ENCODE results near the gene KCNMB4.

The KCNMB4 gene

DNA sequence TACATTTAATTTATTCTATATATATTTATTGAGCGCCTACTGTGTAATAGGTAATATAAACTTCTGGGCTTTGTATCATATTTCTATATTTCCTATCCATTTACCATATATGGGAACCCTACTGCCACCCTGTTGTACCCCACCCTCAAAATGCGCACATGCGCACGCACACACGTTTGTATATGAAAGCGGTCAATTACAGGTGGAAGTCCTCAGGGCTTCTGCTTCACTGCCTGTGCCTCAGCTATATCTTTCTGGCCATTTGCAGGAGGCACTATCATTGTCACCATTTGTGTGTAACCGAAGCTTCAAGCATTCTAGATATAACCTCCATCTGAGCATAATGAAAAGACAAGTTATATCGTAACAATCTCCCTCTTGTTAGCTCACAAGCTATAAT is 31.3 kb upstream of the KCNMB4 start:
- no peak overlapping the region for H2AK5ac ChIP-seq (ENCODE audit: low read length)
- H3K23ac ChIP-seq (ENCODE audit: low read length) = no peak overlapping the region
- H3K9ac ChIP-seq (ENCODE audit: low read length) = no peak overlapping the region
- H3K4me2 ChIP-seq (ENCODE audit: low read length) = no peak overlapping the region
- H3K4ac ChIP-seq (ENCODE audit: low read depth, low read length) = no peak overlapping the region
- H3K4me1 ChIP-seq (ENCODE audit: control insufficient read depth in 1 of 2, insufficient read depth in 2 of 2, low read length in 2 of 2) = no peaks in the 10 kb centered on the region
- H3K79me1 ChIP-seq (ENCODE audit: low read length) = no peaks in the 10 kb centered on the region
- no peak overlapping the region for H2BK12ac ChIP-seq (ENCODE audit: low read length)
- no peak overlapping the region for H3K27ac ChIP-seq (ENCODE audit: low read depth, low read length)
- no peak overlapping the region for H2BK5ac ChIP-seq (ENCODE audit: low read depth, low read length, poor library complexity)
- no peaks in the 10 kb centered on the region for H3K79me2 ChIP-seq (ENCODE audit: control insufficient read depth, insufficient read depth, low read length, poor library complexity)
- peaks cover 0 to 3% of the 10 kb centered on the region in 2 experiments for H3K36me3 ChIP-seq (ENCODE audit: control insufficient read depth in 1 of 2, insufficient read depth in 2 of 2, low read length in 2 of 2)
- no CpG with 5 or more reads among the region's 8 CpGs for WGBS (ENCODE audit: extremely low coverage, insufficient coverage, insufficient read length)
- H3K27me3 ChIP-seq (ENCODE audit: insufficient read depth, low read length) = no peaks in the 10 kb centered on the region
- H2BK120ac ChIP-seq (ENCODE audit: insufficient read depth, low read length, poor library complexity) = no peak overlapping the region
- no peak overlapping the region for H3K14ac ChIP-seq (ENCODE audit: low read length)
- H3K4me3 ChIP-seq (ENCODE audit: low read depth, low read length) = no peak overlapping the region
- no peak overlapping the region for H2AFZ ChIP-seq (ENCODE audit: insufficient read depth, low read length, poor library complexity)
- H4K12ac ChIP-seq (ENCODE audit: low read depth, low read length) = no peak overlapping the region
- H4K91ac ChIP-seq (ENCODE audit: low read depth, low read length) = no peak overlapping the region
- no peak overlapping the region for H4K8ac ChIP-seq (ENCODE audit: low read depth, low read length)
- H3K9me3 ChIP-seq (ENCODE audit: insufficient read depth, low read depth, low read length) = no peaks in the 10 kb centered on the region
- no peak overlapping the region for H3K18ac ChIP-seq (ENCODE audit: low read length)
- DNase-seq = no peak

DNA sequence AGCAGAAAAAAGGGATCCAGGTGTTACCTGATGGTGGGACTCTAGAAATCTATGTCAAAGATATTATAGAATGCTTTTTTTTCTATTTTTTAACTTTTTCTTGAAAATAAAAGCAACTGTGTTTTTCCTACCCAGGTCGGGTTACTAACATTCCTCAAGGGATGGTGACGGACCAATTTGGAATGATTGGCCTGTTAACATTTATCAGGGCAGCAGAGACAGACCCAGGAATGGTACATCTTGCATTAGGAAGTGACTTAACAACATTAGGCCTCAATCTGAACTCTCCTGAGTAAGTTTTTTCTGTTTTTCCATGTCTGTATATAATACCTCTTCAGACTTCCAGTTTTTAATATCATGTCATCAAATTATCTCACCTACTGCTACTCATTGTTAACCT is 27.6 kb upstream of the KCNMB4 start:
- Histone ChIP-seq H3K79me2 (ENCODE audit: control insufficient read depth, insufficient read depth, low read length, poor library complexity) (no peaks in the 10 kb centered on the region), H3K4me3 (ENCODE audit: low read depth, low read length) (no peak overlapping the region), H2AFZ (ENCODE audit: insufficient read depth, low read length, poor library complexity) (no peak overlapping the region), H3K18ac (ENCODE audit: low read length) (no peak overlapping the region), H3K9ac (ENCODE audit: low read length) (no peak overlapping the region), H3K27ac (ENCODE audit: low read depth, low read length) (no peak overlapping the region), H2AK5ac (ENCODE audit: low read length) (no peak overlapping the region), H3K14ac (ENCODE audit: low read length) (no peak overlapping the region), H3K4ac (ENCODE audit: low read depth, low read length) (no peak overlapping the region), H3K27me3 (ENCODE audit: insufficient read depth, low read length) (no peaks in the 10 kb centered on the region), H3K4me2 (ENCODE audit: low read length) (no peak overlapping the region), H2BK5ac (ENCODE audit: low read depth, low read length, poor library complexity) (no peak overlapping the region), H3K23ac (ENCODE audit: low read length) (no peak overlapping the region), H3K79me1 (ENCODE audit: low read length) (no peaks in the 10 kb centered on the region), H3K9me3 (ENCODE audit: insufficient read depth, low read depth, low read length) (no peaks in the 10 kb centered on the region), H3K36me3 (ENCODE audit: control insufficient read depth in 1 of 2, insufficient read depth in 2 of 2, low read length in 2 of 2) (peaks cover 4 to 11% of the 10 kb centered on the region in 2 experiments), H2BK12ac (ENCODE audit: low read length) (no peak overlapping the region), H4K91ac (ENCODE audit: low read depth, low read length) (no peak overlapping the region), H4K12ac (ENCODE audit: low read depth, low read length) (no peak overlapping the region), H3K4me1 (ENCODE audit: control insufficient read depth in 1 of 2, insufficient read depth in 2 of 2, low read length in 2 of 2) (no peaks in the 10 kb centered on the region), H2BK120ac (ENCODE audit: insufficient read depth, low read length, poor library complexity) (no peak overlapping the region), H4K8ac (ENCODE audit: low read depth, low read length) (no peak overlapping the region)
- no CpG with 5 or more reads among the region's 2 CpGs for WGBS (ENCODE audit: extremely low coverage, insufficient coverage, insufficient read length)
- peak; percentile 48 to 83 for DNase-seq

DNA sequence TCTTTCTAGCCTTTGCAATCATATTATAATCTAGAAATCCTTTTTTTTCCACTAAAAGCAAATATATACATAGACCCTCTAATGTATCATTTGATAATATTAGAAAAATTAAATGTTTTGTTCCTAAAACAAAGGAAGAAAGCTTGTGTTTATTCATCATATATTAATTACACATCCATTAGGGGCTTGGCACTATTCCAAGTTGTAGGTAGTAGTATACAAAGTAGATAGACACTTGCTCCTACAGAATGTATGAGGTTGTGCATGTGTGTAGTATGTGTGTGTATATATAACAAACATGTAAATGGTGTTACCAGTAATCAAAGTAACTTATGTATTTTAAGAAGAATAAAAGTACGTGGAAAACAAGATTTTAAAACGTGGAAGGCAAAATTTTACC is 15.0 kb upstream of the KCNMB4 start:
- Histone ChIP-seq H3K18ac (ENCODE audit: low read length) (no peak overlapping the region), H4K91ac (ENCODE audit: low read depth, low read length) (no peak overlapping the region), H4K12ac (ENCODE audit: low read depth, low read length) (no peak overlapping the region), H2AK5ac (ENCODE audit: low read length) (no peak overlapping the region), H3K4me3 (ENCODE audit: low read depth, low read length) (no peak overlapping the region), H3K79me1 (ENCODE audit: low read length) (no peaks in the 10 kb centered on the region), H3K9me3 (ENCODE audit: insufficient read depth, low read depth, low read length) (no peaks in the 10 kb centered on the region), H4K8ac (ENCODE audit: low read depth, low read length) (no peak overlapping the region), H3K4ac (ENCODE audit: low read depth, low read length) (no peak overlapping the region), H3K27me3 (ENCODE audit: insufficient read depth, low read length) (no peaks in the 10 kb centered on the region), H3K27ac (ENCODE audit: low read depth, low read length) (no peak overlapping the region), H3K4me1 (ENCODE audit: control insufficient read depth in 1 of 2, insufficient read depth in 2 of 2, low read length in 2 of 2) (no peaks in the 10 kb centered on the region), H2BK5ac (ENCODE audit: low read depth, low read length, poor library complexity) (no peak overlapping the region), H3K79me2 (ENCODE audit: control insufficient read depth, insufficient read depth, low read length, poor library complexity) (no peaks in the 10 kb centered on the region), H3K14ac (ENCODE audit: low read length) (no peak overlapping the region), H3K4me2 (ENCODE audit: low read length) (no peak overlapping the region), H2BK12ac (ENCODE audit: low read length) (no peak overlapping the region), H3K23ac (ENCODE audit: low read length) (no peak overlapping the region), H3K9ac (ENCODE audit: low read length) (no peak overlapping the region), H2AFZ (ENCODE audit: insufficient read depth, low read length, poor library complexity) (no peak overlapping the region), H3K36me3 (ENCODE audit: control insufficient read depth in 1 of 2, insufficient read depth in 2 of 2, low read length in 2 of 2) (peaks cover 3 to 4% of the 10 kb centered on the region in 2 experiments), H2BK120ac (ENCODE audit: insufficient read depth, low read length, poor library complexity) (no peak overlapping the region)
- DNase-seq = no peak
- WGBS (ENCODE audit: extremely low coverage, insufficient coverage, insufficient read length) = no CpG with 5 or more reads among the region's 2 CpGs

DNA sequence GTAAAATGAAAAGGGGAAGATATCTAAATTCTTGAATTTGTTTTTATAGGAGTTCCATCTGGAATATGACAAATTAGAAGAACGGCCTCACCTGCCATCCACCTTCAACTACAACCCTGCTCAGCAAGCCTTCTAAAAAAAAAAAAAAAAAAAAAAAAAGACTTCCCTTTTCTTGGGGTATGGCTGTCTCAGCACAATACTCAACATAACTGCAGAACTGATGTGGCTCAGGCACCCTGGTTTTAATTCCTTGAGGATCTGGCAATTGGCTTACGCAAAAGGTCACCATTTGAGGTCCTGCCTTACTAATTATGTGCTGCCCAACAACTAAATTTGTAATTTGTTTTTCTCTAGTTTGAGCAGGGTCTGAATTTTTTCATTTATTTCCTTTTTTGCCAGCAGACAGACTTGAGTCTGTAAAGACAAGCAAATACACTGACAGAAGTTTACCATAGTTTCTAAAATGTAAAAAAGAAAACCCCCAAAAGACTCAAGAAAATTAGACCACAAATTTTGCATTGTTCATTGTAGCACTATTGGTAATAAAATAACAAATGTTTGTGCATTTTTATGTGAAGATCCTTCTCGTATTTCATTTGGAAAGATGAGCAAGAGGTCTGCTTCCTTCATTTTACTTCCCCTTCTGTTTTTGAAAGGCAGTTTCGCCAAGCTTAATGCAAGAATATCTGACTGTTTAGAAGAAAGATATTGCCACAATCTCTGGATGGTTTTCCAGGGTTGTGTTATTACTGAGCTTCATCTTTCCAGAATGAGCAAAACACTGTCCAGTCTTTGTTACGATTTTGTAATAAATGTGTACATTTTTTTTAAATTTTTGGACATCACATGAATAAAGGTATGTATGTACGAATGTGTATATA is 12.1 kb upstream of the KCNMB4 start:
- DNase-seq = no peak
- Histone ChIP-seq H2BK5ac (ENCODE audit: low read depth, low read length, poor library complexity) (no peak overlapping the region), H3K79me1 (ENCODE audit: low read length) (no peaks in the 10 kb centered on the region), H3K18ac (ENCODE audit: low read length) (no peak overlapping the region), H3K27ac (ENCODE audit: low read depth, low read length) (no peak overlapping the region), H2BK12ac (ENCODE audit: low read length) (no peak overlapping the region), H3K36me3 (ENCODE audit: control insufficient read depth in 1 of 2, insufficient read depth in 2 of 2, low read length in 2 of 2) (peaks cover 3 to 4% of the 10 kb centered on the region in 2 experiments), H4K91ac (ENCODE audit: low read depth, low read length) (no peak overlapping the region), H2AFZ (ENCODE audit: insufficient read depth, low read length, poor library complexity) (no peak overlapping the region), H3K4ac (ENCODE audit: low read depth, low read length) (no peak overlapping the region), H3K14ac (ENCODE audit: low read length) (no peak overlapping the region), H4K12ac (ENCODE audit: low read depth, low read length) (no peak overlapping the region), H3K9ac (ENCODE audit: low read length) (no peak overlapping the region), H2BK120ac (ENCODE audit: insufficient read depth, low read length, poor library complexity) (no peak overlapping the region), H3K4me1 (ENCODE audit: control insufficient read depth in 1 of 2, insufficient read depth in 2 of 2, low read length in 2 of 2) (no peaks in the 10 kb centered on the region), H3K4me2 (ENCODE audit: low read length) (no peak overlapping the region), H3K27me3 (ENCODE audit: insufficient read depth, low read length) (no peaks in the 10 kb centered on the region), H3K79me2 (ENCODE audit: control insufficient read depth, insufficient read depth, low read length, poor library complexity) (no peaks in the 10 kb centered on the region), H2AK5ac (ENCODE audit: low read length) (no peak overlapping the region), H3K4me3 (ENCODE audit: low read depth, low read length) (no peak overlapping the region), H3K9me3 (ENCODE audit: insufficient read depth, low read depth, low read length) (no peaks in the 10 kb centered on the region), H3K23ac (ENCODE audit: low read length) (no peak overlapping the region), H4K8ac (ENCODE audit: low read depth, low read length) (no peak overlapping the region)
- WGBS (ENCODE audit: extremely low coverage, insufficient coverage, insufficient read length) = no CpG with 5 or more reads among the region's 6 CpGs
